Lower leg skin (tissue), 4 donors: ENCODE data around the gene ERF. TPM values are rescaled to one million over a fixed set of nuclear protein-coding genes. Genes with fewer than 3 reads are reported as not detected.

ENCODE experiments used
- DNase-seq, 2 donors: peaks; one replicate each; pipeline ENCODE4 v3.0.0-alpha.2; 2019; ENCODE audit warnings: low spot score in 2 of 2
- H3K4me3 ChIP-seq: fragments of 200-600 bp; sonication (generic); 2 replicates; pipeline ENCODE4 v1.5.1; 2017; ENCODE audit warnings: mild to moderate bottlenecking, low read depth; ENCODE audit not compliant: poor library complexity, severe bottlenecking
- POLR2A ChIP-seq, 2 donors: fragments of 450-650 bp; IDR thresholded peaks; one replicate each; pipeline ENCODE4 v1.6.1; 2016 to 2017; ENCODE audit warnings: antibody characterized with exemption in 2 of 2, mild to moderate bottlenecking in 1 of 2, moderate library complexity in 1 of 2
- WGBS, 2 donors: methylation state at CpG; one replicate each; pipeline ENCODE4 v1.1.5; 2018; 5-methylcytosine and 5-hydroxymethylcytosine counted together
- intact Hi-C: fragments of 100-400 bp; cut with DNase I; formaldehyde crosslinking; loops from one replicate; pipeline ENCODE4 v1.15.0; 2023; ENCODE audit warnings: low total_unique reads
- total RNA-seq, 4 donors: library from RNA; depleted of rRNA; stranded (reverse); fragments of >200 nt; gene quantifications; one replicate each; pipeline ENCODE4 v1.1.0, GENCODE V29; 2016
- TF ChIP-seq, protein P1 (sequence below), 3 donors: fragments of 450-650 bp; IDR thresholded peaks; one replicate each; pipeline ENCODE4 v1.5.1; 2016; ENCODE audit warnings: antibody characterized with exemption in 3 of 3, mild to moderate bottlenecking in 3 of 3, moderate library complexity in 2 of 3

ERF gene
- total RNA-seq, 4 donors from 2014 or later: 29.9 to 44.0 (median 36.9) TPM

GRCh38 chr19:42200116-42200715 lies 54.7 kb downstream of the ERF start:
- intact Hi-C loops: no loop called here
- TF ChIP-seq, protein P1, sequence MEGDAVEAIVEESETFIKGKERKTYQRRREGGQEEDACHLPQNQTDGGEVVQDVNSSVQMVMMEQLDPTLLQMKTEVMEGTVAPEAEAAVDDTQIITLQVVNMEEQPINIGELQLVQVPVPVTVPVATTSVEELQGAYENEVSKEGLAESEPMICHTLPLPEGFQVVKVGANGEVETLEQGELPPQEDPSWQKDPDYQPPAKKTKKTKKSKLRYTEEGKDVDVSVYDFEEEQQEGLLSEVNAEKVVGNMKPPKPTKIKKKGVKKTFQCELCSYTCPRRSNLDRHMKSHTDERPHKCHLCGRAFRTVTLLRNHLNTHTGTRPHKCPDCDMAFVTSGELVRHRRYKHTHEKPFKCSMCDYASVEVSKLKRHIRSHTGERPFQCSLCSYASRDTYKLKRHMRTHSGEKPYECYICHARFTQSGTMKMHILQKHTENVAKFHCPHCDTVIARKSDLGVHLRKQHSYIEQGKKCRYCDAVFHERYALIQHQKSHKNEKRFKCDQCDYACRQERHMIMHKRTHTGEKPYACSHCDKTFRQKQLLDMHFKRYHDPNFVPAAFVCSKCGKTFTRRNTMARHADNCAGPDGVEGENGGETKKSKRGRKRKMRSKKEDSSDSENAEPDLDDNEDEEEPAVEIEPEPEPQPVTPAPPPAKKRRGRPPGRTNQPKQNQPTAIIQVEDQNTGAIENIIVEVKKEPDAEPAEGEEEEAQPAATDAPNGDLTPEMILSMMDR (IDR thresholded peaks at IDR 0.05): no peak
- TF ChIP-seq POLR2A (IDR thresholded peaks at IDR 0.05): no peak
- whole genome bisulfite sequencing, 2 donors: 73 to 85% methylated on average over 5 of the region's 5 CpGs
- H3K4me3 ChIP-seq: no peak overlapping the region
- DNase-seq: no peak

- no peak overlapping the region for H3K4me3 ChIP-seq
- WGBS, 2 donors: 36 to 49% methylated on average over 19 to 29 of the region's 32 CpGs
Measured at GRCh38 chr19:42199440-42200115, 55.4 kb downstream of the ERF start.

DNA sequence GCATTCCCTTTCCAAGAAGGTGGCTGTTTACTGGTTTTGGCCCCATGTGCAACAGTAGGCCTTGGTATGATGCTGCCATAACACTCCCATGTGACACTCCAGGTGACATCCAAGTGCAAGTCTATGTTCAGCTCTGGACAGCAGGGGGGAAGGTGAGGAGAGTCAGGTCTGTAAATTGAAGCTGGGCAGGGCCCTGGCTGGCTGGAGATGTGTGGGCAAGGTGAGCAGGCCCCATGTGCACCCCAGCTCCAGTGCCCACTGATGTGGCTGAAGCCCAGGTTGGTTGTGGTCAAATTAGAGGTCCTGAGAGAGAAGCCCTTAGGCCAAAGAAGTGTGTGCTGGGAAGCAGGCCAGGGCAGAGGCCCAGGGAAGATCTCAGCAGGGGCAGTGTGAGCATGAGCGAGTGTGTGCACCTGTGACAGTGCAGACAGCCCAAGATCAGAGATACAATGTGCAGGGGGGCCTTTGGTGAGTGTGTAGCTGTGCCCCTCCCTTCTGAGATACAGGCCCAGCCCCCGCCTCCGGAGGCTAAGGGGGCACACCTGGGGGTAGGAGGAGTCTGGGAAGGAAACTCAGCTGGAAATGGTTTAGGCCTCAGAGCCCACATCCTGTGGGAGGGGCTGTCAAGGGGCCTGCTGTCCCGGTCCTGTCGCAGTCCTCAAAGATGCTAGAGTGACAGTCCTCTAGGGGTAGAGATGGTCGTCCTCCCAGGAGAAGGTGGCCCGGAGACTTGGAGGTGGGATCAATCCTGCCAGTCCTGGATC lies 56.1 kb downstream of the ERF start:
- no peak for TF ChIP-seq POLR2A (IDR thresholded peaks at IDR 0.05)
- TF ChIP-seq, protein P1 (IDR thresholded peaks at IDR 0.05): no peak
- intact Hi-C loops: no loop called here
- 30 to 52% methylated on average over 7 of the region's 7 CpGs for WGBS, 2 donors
- no peak for DNase-seq
- H3K4me3 ChIP-seq: no peak overlapping the region

More at GRCh38 chr19:42199440-42200115, 55.4 kb downstream of the ERF start:
- TF ChIP-seq POLR2A (IDR thresholded peaks at IDR 0.05): no peak
- TF ChIP-seq, protein P1 (IDR thresholded peaks at IDR 0.05): no peak
- intact Hi-C loops: no loop called here
- peak; percentile 52 to 89 for DNase-seq

Other genes with a start within 250 kb of the ERF start
- 1 to 10 TPM in 1 of 4 donors, under 1 TPM in 3; 0.11 to 1.4 (median 0.82) TPM for gene GRIK5, start 184.9 kb downstream of the ERF start, total RNA-seq
- 10 to 100 TPM; 28.4 to 52.1 (median 30.8) TPM for gene ZNF574, start 179.0 kb downstream of the ERF start, total RNA-seq
- gene POU2F2, start 122.7 kb downstream of the ERF start, total RNA-seq: 1 to 10 TPM in 2 of 4 donors, under 1 TPM in 2; 0.67 to 3.8 (median 1.0) TPM
- 100 to 1,000 TPM in 2 of 4 donors, 10 to 100 TPM in 2; 82.9 to 135 (median 93.5) TPM for gene DEDD2, start 37.5 kb downstream of the ERF start, total RNA-seq
- gene ZNF526, start 34.8 kb downstream of the ERF start, total RNA-seq: 10 to 100 TPM in 1 of 4 donors, 1 to 10 TPM in 3; 6.9 to 10.7 (median 8.6) TPM
- 10 to 100 TPM; 31.4 to 42.0 (median 34.1) TPM for gene GSK3A, start 12.5 kb downstream of the ERF start, total RNA-seq
- gene CIC, start 14.1 kb upstream of the ERF start, total RNA-seq: 10 to 100 TPM; 57.8 to 90.0 (median 59.0) TPM
- gene PRR19, start 47.0 kb upstream of the ERF start, total RNA-seq: under 1 TPM in 3 of 4 donors, not detected in 1; 0.23 to 0.30 (median 0.29) TPM
- 10 to 100 TPM in 3 of 4 donors, 1 to 10 TPM in 1; 4.3 to 18.4 (median 14.0) TPM for gene PAFAH1B3, start 47.5 kb upstream of the ERF start, total RNA-seq
- under 1 TPM in 1 of 4 donors, not detected in 3; 0.88 TPM for gene TMEM145, start 58.2 kb upstream of the ERF start, total RNA-seq
- gene MEGF8, start 70.5 kb upstream of the ERF start, total RNA-seq: 10 to 100 TPM in 3 of 4 donors, 1 to 10 TPM in 1; 6.1 to 14.1 (median 12.0) TPM
- gene CNFN, start 135.2 kb upstream of the ERF start, total RNA-seq: 100 to 1,000 TPM; 359 to 606 (median 493) TPM
- 10 to 100 TPM; 20.9 to 96.9 (median 55.9) TPM for gene LIPE, start 172.3 kb upstream of the ERF start, total RNA-seq
- gene CXCL17, start 187.8 kb upstream of the ERF start, total RNA-seq: under 1 TPM in 1 of 4 donors, not detected in 3; 0.69 TPM